GM18867 (cell line): ENCODE results near the gene CA14.
"Not testable (repeated sequence)": the region's sequence is repeated elsewhere in the genome, so short reads cannot be mapped to it uniquely, and the experiment has no call there.

ENCODE experiments used
- ATAC-seq: cut with Tn5 transposase; IDR thresholded peaks from one replicate; pipeline ENCODE4 v1.9.1; 2021; ENCODE audit warnings: mild to moderate bottlenecking, moderate library complexity; ENCODE audit not compliant: unreplicated experiment

CA14 gene

DNA sequence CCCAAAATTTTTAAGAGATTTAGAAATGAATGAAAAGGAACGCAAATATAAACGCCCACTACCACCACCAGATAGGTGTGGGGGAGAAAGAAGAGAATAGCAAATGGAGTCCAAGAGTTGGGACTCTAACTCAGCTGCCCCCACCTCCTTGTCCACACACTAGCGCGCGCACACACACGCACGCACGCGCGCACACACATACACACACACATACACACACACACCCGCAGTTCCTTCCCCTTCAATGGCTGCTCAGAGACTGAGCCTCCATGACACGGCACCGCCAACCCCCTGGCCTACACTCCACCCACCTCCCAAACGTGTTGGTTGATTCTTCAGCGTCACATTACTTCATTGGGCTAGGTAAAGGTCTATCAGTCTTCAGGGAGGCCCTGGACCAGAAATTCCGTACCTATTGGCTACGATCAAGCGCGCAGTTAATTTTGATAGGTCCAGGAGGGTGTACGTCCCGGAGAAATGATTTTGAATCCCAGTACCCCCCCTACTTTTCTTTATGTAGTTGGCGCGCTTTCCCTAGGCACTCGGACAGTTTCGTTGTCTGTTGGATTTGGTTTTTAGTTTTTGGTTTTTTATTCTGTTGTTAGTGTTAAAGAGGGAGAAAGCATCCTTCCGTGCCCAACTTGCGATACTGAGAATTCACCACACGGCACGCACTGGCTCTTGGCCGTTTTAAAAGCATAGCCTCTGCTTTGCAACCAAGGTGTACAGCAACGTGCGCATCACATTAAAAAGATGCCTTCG is 21.5 kb upstream of the CA14 start, which contains the start of gene ANP32E:
TSS of gene ANP32E (minus strand) at position 261 of the 762 bp plus-strand sequence. CDS start 326 bp downstream, outside the sequence.
- ATAC-seq: peak; percentile 81

DNA sequence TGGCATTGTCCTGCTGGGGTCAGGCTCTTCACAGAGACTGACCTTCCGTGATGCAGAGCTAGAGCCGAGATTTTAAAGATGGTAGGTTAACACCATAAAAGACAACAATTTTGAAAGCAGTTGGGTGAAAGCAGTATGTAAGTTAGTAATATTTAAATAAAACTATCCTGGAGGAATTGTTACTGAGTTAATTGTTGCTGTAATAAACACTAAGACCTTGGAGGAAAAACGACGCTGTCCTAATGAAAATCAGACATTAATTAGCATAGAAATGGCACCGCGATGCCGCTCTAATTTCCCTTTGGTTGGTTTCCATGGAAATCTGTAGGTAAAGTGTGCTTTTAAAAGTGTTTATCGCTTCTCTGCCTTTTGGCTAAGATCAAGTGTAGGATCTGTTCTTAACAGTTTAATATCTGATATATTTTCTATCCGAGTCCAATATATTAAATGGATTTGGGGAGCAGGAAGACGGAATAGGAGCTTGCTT is 20.9 kb upstream of the CA14 start:
- no peak for ATAC-seq

DNA sequence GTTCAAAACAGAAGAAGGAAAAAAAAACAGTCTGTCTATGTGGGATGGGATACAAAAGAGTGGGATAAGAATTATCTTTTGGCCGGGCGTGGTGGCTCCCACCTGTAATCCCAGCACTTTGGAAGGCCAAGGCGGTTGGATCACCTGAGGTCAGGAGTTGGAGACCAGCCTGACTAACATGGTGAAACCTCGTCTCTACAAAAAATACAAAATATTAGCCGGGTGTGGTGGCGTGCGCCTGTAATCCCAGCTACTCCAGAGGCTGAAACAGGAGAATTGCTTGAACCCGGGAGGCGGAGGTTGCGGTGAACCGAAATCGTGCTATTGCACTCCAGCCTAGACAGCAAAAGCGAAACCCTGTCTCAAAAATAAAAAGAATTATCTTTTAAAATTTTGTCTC is 20.4 kb upstream of the CA14 start:
- ATAC-seq: not testable (repeated sequence)

DNA sequence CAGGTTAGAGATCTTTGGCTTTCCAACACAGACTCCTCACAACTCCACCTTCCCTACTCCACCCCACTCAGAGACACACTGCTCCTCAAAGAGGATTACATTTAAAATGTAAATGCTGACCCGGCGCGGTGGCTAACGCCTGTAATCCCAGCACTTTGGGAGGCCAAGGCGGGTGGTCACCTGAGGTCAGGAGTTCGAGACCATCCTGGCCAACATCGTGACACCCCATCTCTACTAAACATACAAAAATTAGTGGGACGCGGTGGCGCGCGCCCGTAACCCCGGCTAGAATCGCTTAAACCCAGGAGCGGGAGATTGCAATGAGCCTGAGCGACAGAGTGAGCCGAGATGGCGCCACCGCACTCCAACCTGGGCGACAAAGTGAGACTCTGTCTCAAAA is 19.8 kb upstream of the CA14 start:
- ATAC-seq: no peak

DNA sequence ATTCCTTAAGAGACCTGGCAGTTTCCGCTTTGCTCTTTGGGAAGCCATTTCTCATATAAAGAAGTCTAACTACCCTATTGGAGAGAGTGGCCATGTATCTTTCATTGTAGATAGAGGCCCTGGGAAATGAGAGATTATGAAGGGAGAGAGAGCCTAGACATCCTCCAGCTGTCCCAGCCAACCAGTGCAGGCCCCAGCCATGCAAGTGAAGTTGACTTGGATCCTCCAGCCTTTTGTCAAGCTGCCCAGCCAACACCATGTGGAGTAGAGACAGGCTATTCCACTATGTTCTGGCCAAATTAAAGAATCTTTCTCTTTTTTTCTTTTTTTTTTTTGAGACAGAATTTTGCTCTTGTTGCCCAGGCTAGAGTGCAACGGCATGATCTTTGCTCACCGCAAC is 14.6 kb upstream of the CA14 start:
- no peak for ATAC-seq

DNA sequence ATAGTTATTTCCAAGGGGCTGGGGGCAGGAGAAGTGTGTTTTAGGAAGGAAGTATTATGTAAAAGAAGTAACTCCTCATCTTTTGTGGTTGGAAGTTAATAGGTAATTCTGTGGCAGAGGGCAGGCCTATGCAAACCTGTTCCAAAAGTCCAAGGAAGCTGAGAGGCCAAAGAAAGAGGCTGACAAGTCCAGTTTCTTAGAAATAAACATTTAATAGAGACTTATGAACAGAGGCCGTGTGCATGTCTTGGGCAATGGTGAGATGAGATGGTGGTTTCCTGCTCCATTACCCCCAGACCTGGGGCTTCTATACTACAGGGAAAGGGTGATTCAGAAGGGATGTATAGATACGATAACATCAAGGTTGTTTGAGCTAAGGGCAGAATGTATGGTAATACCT is 7.6 kb upstream of the CA14 start:
- no peak for ATAC-seq

DNA sequence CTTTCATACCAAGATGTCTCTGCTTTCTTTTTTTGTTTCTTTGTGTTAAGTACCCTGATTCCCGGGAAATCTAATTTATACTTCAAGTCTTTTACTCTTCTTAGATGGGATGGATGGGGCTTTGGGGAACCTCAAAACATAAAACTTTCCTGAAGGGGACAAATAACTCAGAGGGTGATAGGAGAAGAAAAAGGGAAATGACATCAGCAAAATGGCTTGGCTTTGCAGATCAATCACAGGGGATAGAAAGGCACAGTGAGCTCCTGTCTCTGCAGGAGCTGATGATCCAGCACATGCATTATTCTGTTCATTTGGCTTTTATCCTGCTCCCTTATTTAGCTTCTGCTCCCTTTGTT is 1.4 kb upstream of the CA14 start:
- ATAC-seq: no peak

DNA sequence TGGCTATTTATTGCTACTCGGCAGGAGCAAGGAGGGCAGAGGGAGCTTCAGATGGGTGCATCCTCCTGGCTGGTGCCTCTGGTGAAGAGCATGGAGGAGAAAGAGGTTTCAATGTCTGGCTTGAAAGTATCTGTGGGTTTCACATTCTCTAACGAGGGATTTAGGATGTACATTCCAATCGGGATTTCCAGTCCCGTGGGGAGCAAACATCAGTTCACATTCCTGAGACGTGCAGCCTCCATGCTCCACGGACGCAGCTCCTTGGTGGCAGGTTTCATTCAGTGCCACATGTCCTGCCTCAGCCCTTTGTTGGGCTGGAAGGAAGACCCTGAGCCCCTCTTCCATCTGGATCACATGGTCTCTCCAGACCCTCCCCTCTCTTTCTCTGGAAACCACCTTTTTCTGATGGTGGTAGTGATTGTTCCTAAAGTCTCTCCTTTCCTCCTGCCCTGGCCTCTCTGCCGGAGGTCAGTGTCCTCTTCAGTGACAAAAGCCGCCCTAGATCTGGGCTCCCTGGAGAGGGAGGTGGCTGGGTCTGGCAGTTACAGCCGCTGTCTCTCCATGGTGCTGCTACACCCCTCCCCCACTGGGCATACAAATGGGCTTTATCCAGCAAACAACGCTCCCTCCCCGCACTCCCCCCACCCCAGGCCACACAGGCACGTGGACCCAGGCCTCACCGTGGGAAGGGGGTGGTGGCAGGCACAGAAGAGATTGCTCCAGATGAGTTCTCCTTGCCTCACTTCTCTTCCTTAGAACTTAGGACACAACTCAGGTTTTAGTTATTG is 826 bp upstream of the CA14 start:
- ATAC-seq: no peak

DNA sequence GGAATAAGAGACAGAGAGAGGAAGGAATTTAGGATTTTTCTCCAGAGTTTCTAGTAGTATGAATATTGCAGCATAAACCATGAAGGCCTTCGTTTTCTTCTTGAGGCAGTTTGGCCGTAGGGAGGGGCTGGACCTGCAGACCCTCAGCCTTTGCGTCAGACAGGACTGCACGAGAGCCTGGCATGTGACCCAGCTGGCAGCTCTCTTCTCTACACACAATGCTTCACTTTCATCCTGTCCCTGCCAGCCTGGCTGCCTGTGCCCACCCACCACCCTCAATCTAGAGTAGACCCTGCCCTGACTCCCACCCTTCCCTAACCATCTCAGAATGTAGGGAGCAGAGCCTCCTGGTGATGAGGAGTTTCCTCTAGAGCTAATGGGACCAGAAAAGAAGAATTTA is 1.6 kb downstream of the CA14 start:
- ATAC-seq: no peak

DNA sequence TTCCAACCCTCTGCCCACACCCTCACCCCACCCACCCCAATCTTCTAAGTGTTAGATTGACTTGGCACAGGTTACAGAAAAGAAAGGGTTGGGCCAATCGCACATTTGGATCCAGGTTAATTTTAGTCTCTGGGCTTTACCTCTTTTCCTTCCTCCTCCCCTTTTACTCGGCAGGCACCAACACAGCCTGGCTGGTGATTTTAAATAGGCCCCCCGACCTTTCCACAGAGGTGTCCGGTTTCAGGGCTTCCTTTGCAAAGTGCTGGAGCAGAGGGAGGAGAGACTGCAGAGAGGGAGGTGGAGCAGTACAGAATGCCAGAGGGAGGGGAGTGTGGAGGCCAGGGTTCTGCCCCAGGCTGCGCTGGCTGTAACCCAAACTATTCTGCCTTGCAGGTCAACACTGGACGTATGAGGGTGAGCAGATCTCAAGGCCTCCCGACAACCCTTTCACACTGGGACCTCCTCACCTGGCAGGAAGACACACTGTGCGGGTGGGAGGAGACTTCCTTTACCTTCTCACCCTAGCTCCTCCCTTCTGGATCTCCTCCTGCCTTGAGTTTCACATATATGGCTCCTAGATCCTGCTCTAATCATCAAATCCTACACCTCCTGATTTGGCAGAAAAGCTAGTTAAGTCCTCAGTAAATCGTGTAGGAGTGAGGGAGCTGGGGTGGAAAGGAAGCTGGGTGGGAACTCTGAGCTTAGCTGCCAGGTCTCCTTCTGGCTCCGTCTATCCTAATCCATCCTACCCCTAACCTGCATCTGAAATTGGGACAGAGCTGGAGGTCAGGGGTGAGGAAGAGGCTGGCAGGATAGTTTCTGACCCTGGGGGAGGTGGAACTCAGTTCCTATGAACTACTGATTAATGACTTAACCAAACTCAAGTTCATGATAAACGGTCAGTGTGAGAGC is 2.4 kb downstream of the CA14 start:
- ATAC-seq: no peak

DNA sequence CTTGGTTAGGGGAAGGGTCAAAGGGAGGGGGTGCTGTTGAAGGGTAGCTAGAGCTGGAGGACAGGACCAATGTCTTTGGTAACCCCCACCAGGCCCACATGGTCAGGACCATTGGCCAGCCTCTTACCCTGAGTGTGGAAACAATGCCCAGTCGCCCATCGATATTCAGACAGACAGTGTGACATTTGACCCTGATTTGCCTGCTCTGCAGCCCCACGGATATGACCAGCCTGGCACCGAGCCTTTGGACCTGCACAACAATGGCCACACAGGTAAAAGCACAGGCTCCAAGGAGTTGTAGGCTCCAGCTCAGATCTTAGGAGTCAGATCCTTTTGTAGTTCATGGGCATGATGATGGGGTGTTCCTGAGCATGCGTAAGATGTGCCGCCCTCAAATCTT is 3.8 kb downstream of the CA14 start:
- no peak for ATAC-seq

DNA sequence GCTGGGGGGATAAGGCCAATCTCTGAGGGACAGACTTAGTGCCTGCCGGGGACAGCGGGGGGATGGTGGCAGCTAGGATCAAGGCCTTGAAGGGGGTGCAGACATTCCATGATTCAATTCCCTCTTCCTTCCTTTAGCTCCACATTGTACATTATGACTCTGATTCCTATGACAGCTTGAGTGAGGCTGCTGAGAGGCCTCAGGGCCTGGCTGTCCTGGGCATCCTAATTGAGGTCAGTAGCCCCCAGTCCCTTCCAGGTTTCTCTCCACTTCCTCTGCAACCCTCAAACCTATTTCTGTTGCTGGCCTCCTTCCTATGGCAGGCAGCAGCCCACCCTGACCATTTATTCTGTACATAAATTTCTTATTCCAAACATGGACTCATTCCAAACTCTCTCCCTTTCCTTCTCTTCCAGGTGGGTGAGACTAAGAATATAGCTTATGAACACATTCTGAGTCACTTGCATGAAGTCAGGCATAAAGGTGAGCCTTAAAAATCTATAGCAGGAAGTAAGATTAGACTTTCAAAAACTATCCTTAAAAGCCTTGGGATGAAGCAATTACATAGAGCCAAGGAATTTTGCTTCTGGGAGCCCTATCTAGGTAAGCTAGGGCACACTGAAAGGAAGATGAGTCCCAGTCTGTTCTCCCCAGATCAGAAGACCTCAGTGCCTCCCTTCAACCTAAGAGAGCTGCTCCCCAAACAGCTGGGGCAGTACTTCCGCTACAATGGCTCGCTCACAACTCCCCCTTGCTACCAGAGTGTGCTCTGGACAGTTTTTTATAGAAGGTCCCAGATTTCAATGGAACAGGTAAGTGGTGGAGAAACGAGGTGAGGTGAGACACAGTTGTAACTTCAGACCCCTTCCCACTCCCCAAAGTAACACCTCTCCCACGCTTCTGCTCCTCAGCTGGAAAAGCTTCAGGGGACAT is 5.1 kb downstream of the CA14 start:
- no peak for ATAC-seq

DNA sequence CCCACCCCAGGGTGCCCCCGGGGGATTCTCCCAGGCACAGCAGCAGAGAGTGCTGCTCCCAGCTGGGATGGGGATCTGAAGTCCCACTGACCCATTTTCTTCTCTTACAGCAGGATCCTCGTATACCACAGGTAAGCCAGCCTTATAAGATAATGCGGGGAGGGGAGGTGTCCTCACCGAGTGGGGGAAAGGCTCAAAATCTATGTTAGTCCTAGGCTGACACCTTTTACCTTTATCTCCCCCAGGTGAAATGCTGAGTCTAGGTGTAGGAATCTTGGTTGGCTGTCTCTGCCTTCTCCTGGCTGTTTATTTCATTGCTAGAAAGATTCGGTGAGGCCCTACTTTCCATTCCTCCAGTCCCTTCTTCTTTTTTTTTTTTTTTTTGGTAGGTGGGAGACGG is 6.0 kb downstream of the CA14 start:
- ATAC-seq: no peak

DNA sequence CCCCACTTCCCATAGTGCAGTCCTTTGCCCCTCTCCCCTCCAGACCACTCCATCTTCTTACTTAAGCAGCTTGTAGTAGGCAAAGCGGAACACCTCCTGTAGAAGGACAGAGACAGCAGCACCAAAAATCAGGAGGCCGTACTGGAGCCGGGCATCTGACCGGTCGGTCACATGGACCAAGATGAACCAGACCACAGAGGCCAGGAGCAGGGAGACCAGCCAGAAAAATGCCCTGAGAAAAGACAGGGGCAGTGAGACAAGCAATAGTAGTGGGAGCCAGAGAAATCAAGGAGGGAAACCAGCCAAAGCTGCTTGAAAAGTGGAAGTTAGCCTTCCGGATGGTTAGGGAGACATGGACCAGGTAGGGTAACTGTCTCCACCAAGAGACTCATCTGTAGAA is 10.3 kb downstream of the CA14 start:
- ATAC-seq: no peak

DNA sequence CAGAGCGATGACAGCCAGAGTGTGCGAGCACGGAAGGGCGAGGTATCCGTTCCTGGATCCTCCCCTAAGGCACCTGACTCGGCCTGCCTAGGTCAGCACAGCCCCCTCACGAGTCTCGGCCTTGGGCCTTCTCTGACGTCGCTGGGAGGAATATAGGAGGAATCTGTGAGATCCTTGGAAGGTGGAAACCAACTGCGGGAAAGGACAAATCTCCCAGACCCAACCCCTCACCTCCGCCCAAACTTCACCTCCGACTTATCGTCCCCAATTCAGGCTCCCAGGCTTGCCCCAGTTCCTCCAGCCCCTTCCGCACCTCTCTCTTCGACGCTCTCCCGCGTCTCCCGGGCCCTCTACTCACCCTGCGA is 10.7 kb downstream of the CA14 start:
- peak; percentile 24 for ATAC-seq

DNA sequence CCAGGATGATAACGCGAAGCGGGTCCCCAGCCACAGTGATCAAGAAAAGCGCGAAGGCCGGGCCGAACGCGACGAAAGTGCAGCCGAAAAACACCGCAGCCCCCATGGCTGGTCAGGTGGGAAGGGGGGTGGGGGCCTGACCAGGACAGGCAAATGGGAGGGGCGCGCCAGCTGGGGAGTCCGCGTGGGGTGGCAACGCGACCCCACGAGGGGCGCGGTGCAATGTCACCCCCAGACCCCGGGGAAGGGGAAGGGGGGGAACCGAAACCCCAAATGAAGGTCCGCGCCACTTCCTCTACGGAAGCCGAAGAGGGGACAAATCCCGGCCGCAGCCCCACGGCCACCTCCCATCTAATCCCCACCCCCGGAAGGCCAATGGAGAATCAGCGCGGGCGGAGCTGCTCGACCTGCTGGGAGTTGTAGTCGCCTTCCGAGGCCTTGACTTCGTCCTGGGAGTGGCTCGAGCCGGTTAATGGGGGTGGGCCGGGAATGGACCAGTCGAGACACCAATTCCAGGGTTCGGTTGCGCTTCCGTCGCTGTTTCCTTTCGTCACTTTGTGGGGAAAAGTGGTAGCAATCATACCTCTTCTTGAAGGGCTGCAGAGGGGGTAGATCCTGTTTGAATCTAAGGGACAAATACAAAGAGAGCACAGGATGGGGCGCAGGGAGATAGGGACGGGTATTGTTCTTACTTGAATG is 11.3 kb downstream of the CA14 start, which contains the start of gene APH1A:
TSS of gene APH1A (minus strand) at position 312 of the 699 bp plus-strand sequence. CDS start at position 106, 206 bp downstream.
- peak; percentile 92 for ATAC-seq

DNA sequence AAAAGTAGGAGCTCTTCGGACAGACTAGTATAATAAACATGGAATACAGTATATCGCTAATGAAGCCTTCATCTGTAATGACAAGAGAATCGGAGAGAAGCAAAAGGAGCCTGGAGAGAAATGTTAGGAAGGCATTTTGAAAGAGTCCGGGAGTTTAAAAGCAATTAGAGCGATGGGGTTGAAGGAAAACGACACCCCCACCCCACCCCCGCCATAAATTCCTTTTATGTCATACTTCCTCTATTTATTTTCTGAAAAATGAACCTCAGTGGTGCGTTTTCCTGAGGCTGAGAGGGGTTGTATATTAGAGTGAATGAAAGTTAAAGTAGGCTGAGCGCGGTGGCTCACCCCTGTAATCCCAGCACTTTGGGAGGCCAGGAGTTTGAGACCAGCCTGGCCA is 11.9 kb downstream of the CA14 start:
- ATAC-seq: no peak

DNA sequence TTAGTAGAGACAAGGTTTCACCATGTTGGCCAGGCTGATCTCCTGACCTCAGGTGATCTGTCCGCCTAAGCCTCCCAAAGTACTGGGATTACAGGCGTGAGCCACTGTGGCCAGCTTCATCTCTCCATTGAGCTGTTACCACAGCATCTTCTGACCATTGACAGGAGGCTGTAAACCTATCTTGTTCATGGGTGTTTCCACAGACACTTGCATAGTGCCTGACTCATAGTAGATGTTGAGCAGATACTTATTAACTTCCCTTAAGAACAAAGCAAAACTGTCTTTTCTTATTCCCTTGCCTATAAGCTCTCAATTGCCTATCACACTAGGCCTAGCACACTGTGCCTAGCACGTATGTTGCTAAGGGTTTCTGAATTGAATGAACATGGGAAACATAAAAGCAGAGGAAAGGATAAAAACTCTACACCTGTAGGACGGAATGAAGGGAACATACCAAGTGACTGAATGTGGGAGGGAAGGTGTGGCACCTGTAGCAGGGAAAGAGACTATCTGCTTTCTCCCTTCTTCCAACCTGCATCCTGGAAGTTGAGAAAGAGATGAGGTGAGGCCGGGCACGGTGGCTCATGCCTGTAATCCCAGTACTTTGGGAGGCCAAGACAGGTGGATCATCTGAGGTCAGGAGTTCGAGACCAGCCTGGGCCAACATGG is 13.9 kb downstream of the CA14 start:
- no peak for ATAC-seq

DNA sequence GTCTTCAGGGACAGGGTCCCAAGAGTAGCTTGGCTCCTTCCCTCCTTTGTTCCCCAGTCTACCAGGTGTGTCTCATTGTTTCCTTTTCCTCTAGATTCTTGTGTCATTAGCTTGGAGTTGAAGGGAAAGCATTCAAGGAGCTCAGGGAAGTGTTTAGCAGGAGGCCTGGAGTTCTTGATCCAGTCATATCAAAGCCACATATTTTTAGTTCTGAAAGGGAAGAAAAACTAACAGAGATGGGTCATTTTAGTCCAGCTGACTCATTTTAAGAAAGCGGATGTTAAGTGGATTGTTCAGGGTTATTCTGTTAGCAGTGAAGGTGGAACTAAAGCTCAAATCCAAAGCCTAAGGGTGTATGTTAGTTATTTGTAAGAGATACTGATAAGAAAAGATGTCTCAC is 15.7 kb downstream of the CA14 start:
- ATAC-seq: no peak
